HG02870 (cell line): ENCODE measurements around the gene TOX4.
"Not testable (repeated sequence)": the region's sequence is repeated elsewhere in the genome, so short reads cannot be mapped to it uniquely, and the experiment has no call there.

ENCODE experiments used
- ATAC-seq: cut with Tn5 transposase; IDR thresholded peaks from one replicate; pipeline ENCODE4 v1.9.1; 2021; ENCODE audit warnings: mild to moderate bottlenecking, moderate library complexity; ENCODE audit not compliant: unreplicated experiment

TOX4 gene

GRCh38 chr14:21533294-21533693 lies 56.3 kb downstream of the TOX4 start:
- no peak for ATAC-seq

- ATAC-seq: no peak
Measured at GRCh38 chr14:21534576-21534975, 57.6 kb downstream of the TOX4 start.

- ATAC-seq: no peak
Measured at GRCh38 chr14:21535545-21536417, 58.8 kb downstream of the TOX4 start.

- ATAC-seq: no peak
Measured at GRCh38 chr14:21536418-21537089, 59.6 kb downstream of the TOX4 start.

GRCh38 chr14:21537090-21537424 lies 60.1 kb downstream of the TOX4 start:
- no peak for ATAC-seq

- no peak for ATAC-seq
Measured at GRCh38 chr14:21539189-21539940, 62.4 kb downstream of the TOX4 start.

GRCh38 chr14:21541413-21542074 lies 64.5 kb downstream of the TOX4 start:
- no peak for ATAC-seq

- ATAC-seq: no peak
Measured at GRCh38 chr14:21543521-21543960, 66.5 kb downstream of the TOX4 start.

GRCh38 chr14:21543963-21544362 lies 67.0 kb downstream of the TOX4 start:
- ATAC-seq: no peak

- ATAC-seq: not testable (repeated sequence)
Measured at GRCh38 chr14:21544588-21544987, 67.6 kb downstream of the TOX4 start.
